ENCODE data around the gene BIRC6. TPM values are rescaled to one million over a fixed set of nuclear protein-coding genes. Genes with fewer than 3 reads are reported as not detected.

BIRC6 gene
- polyA plus RNA-seq, 3 donors, result 11.5 to 32.6 (median 12.9) TPM

DNA sequence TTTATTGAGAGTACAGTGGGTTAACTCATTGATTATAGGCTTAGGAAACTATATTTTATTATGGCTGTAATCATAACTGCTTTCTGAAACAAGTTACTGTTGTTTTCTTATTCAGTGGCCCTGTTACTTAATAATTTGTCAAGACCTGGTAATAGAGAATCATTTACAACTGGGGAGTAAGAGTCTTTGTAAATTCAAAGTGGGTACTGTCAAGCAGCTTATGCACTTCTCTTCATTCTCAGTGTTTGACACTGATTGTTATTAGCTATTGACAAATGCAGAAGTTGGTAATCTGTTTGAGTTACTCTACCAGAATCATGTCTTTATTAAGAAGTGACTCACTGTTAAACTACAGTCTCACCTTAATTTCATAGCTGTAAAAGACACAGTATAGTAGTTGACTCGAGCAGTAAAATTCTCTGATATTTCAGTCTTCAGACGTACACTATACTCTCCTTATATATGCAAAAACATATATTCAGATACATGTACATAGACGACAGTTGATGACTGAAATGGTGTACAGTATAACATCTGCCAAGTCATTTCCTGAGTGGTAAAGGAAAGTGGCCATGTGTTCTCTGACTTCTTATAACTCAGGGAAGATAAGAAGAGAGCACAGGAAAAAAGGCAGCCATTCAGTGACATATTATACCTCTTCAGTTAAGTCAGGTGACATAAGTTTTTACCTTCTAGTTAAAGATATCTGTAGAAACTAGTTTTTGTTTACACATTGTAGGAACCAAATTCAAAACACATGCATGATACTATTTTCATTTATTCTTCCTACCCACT is 235.0 kb downstream of the BIRC6 start:
- no peaks in the 10 kb centered on the region for H3K27me3 Mint-ChIP-seq (ENCODE audit: low read depth in 3 of 3)
- no peaks in the 10 kb centered on the region for H3K9me3 ChIP-seq (replicated peaks in 1 of 2; ENCODE audit: control insufficient read depth in 1 of 2, insufficient read depth in 1 of 2, low read length in 2 of 2)
- H3K36me3 ChIP-seq (replicated peaks in 1 of 2; ENCODE audit: control insufficient read depth in 1 of 2, insufficient read depth in 2 of 2, low read length in 2 of 2), result peaks cover 5 to 29% of the 10 kb centered on the region in 2 donors
- H3K9ac ChIP-seq (ENCODE audit: insufficient read depth, low read length, poor library complexity, severe bottlenecking), result no peak overlapping the region
- no peak overlapping the region for H3K4me3 Mint-ChIP-seq
- H3K27me3 ChIP-seq (ENCODE audit: control insufficient read depth in 2 of 2, insufficient read depth in 2 of 2, low read length in 2 of 2), result no peaks in the 10 kb centered on the region
- no CpG with 5 or more reads among the region's 3 CpGs for WGBS (ENCODE audit: insufficient coverage)
- intact Hi-C loops (cut with micrococcal nuclease), result no loop called here
- H3K4me1 ChIP-seq (ENCODE audit: control insufficient read depth in 1 of 2, insufficient read depth in 2 of 2, low read length in 2 of 2), result peaks cover 8 to 17% of the 10 kb centered on the region in 2 donors
- H3K4me1 Mint-ChIP-seq, result peaks cover 21% of the 10 kb centered on the region
- peak overlapping the region; percentile 29 for H2AFZ ChIP-seq (ENCODE audit: insufficient read depth, low read depth, low read length, poor library complexity, severe bottlenecking)
- peaks cover 15 to 18% of the 10 kb centered on the region in 2 donors for H3K36me3 Mint-ChIP-seq
- H3K27ac Mint-ChIP-seq, result peak overlapping the region; percentile 48 to 86 (median 81)
- H3K79me2 ChIP-seq (ENCODE audit: insufficient read depth, low read length), result no peaks in the 10 kb centered on the region
- no peaks in the 10 kb centered on the region for H3K9me3 Mint-ChIP-seq
- H4K20me1 ChIP-seq (ENCODE audit: insufficient read depth, low read length), result no peaks in the 10 kb centered on the region
- peak overlapping the region; percentile 51 for H3K4me2 ChIP-seq (replicated peaks; ENCODE audit: extremely low read depth, low read length, poor library complexity, severe bottlenecking)
- H3K27ac ChIP-seq (ENCODE audit: low read depth in 1 of 2, low read length in 2 of 2), result peak overlapping the region in 1 of 2 donors; percentile 67
- DNase-seq, result peak; percentile 10 to 39 (median 23)
- H3K4me3 ChIP-seq (replicated peaks in 1 of 3; ENCODE audit: low read depth in 2 of 3, low read length in 3 of 3), result no peak overlapping the region
- TF ChIP-seq, protein P1, sequence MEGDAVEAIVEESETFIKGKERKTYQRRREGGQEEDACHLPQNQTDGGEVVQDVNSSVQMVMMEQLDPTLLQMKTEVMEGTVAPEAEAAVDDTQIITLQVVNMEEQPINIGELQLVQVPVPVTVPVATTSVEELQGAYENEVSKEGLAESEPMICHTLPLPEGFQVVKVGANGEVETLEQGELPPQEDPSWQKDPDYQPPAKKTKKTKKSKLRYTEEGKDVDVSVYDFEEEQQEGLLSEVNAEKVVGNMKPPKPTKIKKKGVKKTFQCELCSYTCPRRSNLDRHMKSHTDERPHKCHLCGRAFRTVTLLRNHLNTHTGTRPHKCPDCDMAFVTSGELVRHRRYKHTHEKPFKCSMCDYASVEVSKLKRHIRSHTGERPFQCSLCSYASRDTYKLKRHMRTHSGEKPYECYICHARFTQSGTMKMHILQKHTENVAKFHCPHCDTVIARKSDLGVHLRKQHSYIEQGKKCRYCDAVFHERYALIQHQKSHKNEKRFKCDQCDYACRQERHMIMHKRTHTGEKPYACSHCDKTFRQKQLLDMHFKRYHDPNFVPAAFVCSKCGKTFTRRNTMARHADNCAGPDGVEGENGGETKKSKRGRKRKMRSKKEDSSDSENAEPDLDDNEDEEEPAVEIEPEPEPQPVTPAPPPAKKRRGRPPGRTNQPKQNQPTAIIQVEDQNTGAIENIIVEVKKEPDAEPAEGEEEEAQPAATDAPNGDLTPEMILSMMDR (IDR thresholded peaks at IDR 0.05), result no peak

DNA sequence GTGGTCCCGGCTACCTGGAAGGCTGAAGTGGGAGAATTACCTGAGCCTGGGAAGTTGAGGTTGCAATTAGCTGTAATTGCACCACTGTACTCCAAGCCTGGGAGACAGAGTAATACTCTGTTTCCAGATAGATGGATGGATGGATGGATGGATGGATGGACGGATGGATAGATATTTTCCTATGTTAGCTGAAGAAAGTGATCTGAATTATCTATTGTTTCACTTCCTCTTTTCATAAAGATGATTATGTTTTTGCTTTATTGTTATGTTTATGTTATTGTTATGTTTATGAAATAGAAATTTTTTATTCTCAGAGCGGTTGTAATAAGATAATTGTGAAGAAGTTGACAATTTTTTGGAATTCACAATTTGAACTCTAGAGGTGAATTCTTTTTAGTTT is 237.8 kb downstream of the BIRC6 start:
- H3K4me2 ChIP-seq (replicated peaks; ENCODE audit: extremely low read depth, low read length, poor library complexity, severe bottlenecking), result no peak overlapping the region
- no peak overlapping the region for H3K9ac ChIP-seq (ENCODE audit: insufficient read depth, low read length, poor library complexity, severe bottlenecking)
- no peak overlapping the region for H3K4me3 Mint-ChIP-seq
- peaks cover 24 to 54% of the 10 kb centered on the region in 2 donors for H3K36me3 ChIP-seq (replicated peaks in 1 of 2; ENCODE audit: control insufficient read depth in 1 of 2, insufficient read depth in 2 of 2, low read length in 2 of 2)
- H3K9me3 ChIP-seq (replicated peaks in 1 of 2; ENCODE audit: control insufficient read depth in 1 of 2, insufficient read depth in 1 of 2, low read length in 2 of 2), result no peaks in the 10 kb centered on the region
- no peak overlapping the region for H3K27ac ChIP-seq (ENCODE audit: low read depth in 1 of 2, low read length in 2 of 2)
- intact Hi-C loops (cut with micrococcal nuclease), result no loop called here
- no peaks in the 10 kb centered on the region for H3K79me2 ChIP-seq (ENCODE audit: insufficient read depth, low read length)
- DNase-seq, result no peak
- H3K4me3 ChIP-seq (replicated peaks in 1 of 3; ENCODE audit: low read depth in 2 of 3, low read length in 3 of 3), result no peak overlapping the region
- peak overlapping the region in 1 of 7 donors; percentile 6 for H3K27ac Mint-ChIP-seq
- peaks cover 0 to 3% (median 0%) of the 10 kb centered on the region in 7 donors for H3K9me3 Mint-ChIP-seq
- no peaks in the 10 kb centered on the region for H3K27me3 ChIP-seq (ENCODE audit: control insufficient read depth in 2 of 2, insufficient read depth in 2 of 2, low read length in 2 of 2)
- peaks cover 31 to 38% of the 10 kb centered on the region in 2 donors for H3K36me3 Mint-ChIP-seq
- H2AFZ ChIP-seq (ENCODE audit: insufficient read depth, low read depth, low read length, poor library complexity, severe bottlenecking), result no peak overlapping the region
- peaks cover 21% of the 10 kb centered on the region for H3K4me1 Mint-ChIP-seq
- 100% methylated on average over 1 of the region's 3 CpGs for WGBS (ENCODE audit: insufficient coverage)
- H3K27me3 Mint-ChIP-seq (ENCODE audit: low read depth in 3 of 3), result no peaks in the 10 kb centered on the region
- no peaks in the 10 kb centered on the region for H4K20me1 ChIP-seq (ENCODE audit: insufficient read depth, low read length)
- TF ChIP-seq, protein P1 (IDR thresholded peaks at IDR 0.05), result no peak
- peaks cover 8 to 17% of the 10 kb centered on the region in 2 donors for H3K4me1 ChIP-seq (ENCODE audit: control insufficient read depth in 1 of 2, insufficient read depth in 2 of 2, low read length in 2 of 2)
